ENCODE data around the gene C1QTNF5. TPM values are rescaled to one million over a fixed set of nuclear protein-coding genes. Genes with fewer than 3 reads are reported as not detected.

C1QTNF5 gene
- total and polyA plus RNA-seq, 2 of the 8 experiments (the other 6 are each of a cell fraction or from before 2014, with no cell fraction given), result 2.2 to 2.7 TPM

DNA sequence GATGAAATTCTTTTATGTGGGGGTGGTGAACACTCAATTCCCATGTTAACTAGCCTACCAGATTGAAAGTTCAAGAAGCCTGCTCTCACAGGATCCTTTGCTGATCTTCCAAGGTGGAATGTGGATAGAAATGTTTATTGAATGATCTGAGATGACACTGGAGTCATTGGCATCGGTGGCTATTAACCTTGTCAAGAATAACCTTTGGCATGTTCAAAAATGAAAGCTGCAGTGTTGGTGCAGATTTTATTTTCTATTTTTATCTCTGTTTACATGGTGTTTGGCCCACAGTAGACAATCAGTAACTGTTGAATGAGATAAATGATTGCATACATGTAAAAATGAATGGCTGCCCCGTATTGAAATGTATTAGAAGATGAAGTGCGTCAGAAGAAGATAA is 42.7 kb downstream of the C1QTNF5 start (continued):
- TF ChIP-seq, protein P1, sequence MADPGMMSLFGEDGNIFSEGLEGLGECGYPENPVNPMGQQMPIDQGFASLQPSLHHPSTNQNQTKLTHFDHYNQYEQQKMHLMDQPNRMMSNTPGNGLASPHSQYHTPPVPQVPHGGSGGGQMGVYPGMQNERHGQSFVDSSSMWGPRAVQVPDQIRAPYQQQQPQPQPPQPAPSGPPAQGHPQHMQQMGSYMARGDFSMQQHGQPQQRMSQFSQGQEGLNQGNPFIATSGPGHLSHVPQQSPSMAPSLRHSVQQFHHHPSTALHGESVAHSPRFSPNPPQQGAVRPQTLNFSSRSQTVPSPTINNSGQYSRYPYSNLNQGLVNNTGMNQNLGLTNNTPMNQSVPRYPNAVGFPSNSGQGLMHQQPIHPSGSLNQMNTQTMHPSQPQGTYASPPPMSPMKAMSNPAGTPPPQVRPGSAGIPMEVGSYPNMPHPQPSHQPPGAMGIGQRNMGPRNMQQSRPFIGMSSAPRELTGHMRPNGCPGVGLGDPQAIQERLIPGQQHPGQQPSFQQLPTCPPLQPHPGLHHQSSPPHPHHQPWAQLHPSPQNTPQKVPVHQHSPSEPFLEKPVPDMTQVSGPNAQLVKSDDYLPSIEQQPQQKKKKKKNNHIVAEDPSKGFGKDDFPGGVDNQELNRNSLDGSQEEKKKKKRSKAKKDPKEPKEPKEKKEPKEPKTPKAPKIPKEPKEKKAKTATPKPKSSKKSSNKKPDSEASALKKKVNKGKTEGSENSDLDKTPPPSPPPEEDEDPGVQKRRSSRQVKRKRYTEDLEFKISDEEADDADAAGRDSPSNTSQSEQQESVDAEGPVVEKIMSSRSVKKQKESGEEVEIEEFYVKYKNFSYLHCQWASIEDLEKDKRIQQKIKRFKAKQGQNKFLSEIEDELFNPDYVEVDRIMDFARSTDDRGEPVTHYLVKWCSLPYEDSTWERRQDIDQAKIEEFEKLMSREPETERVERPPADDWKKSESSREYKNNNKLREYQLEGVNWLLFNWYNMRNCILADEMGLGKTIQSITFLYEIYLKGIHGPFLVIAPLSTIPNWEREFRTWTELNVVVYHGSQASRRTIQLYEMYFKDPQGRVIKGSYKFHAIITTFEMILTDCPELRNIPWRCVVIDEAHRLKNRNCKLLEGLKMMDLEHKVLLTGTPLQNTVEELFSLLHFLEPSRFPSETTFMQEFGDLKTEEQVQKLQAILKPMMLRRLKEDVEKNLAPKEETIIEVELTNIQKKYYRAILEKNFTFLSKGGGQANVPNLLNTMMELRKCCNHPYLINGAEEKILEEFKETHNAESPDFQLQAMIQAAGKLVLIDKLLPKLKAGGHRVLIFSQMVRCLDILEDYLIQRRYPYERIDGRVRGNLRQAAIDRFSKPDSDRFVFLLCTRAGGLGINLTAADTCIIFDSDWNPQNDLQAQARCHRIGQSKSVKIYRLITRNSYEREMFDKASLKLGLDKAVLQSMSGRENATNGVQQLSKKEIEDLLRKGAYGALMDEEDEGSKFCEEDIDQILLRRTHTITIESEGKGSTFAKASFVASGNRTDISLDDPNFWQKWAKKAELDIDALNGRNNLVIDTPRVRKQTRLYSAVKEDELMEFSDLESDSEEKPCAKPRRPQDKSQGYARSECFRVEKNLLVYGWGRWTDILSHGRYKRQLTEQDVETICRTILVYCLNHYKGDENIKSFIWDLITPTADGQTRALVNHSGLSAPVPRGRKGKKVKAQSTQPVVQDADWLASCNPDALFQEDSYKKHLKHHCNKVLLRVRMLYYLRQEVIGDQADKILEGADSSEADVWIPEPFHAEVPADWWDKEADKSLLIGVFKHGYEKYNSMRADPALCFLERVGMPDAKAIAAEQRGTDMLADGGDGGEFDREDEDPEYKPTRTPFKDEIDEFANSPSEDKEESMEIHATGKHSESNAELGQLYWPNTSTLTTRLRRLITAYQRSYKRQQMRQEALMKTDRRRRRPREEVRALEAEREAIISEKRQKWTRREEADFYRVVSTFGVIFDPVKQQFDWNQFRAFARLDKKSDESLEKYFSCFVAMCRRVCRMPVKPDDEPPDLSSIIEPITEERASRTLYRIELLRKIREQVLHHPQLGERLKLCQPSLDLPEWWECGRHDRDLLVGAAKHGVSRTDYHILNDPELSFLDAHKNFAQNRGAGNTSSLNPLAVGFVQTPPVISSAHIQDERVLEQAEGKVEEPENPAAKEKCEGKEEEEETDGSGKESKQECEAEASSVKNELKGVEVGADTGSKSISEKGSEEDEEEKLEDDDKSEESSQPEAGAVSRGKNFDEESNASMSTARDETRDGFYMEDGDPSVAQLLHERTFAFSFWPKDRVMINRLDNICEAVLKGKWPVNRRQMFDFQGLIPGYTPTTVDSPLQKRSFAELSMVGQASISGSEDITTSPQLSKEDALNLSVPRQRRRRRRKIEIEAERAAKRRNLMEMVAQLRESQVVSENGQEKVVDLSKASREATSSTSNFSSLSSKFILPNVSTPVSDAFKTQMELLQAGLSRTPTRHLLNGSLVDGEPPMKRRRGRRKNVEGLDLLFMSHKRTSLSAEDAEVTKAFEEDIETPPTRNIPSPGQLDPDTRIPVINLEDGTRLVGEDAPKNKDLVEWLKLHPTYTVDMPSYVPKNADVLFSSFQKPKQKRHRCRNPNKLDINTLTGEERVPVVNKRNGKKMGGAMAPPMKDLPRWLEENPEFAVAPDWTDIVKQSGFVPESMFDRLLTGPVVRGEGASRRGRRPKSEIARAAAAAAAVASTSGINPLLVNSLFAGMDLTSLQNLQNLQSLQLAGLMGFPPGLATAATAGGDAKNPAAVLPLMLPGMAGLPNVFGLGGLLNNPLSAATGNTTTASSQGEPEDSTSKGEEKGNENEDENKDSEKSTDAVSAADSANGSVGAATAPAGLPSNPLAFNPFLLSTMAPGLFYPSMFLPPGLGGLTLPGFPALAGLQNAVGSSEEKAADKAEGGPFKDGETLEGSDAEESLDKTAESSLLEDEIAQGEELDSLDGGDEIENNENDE (IDR thresholded peaks at IDR 0.05; ENCODE audit: insufficient replicate concordance, low read length), result no peak
- TF ChIP-seq, protein P2, sequence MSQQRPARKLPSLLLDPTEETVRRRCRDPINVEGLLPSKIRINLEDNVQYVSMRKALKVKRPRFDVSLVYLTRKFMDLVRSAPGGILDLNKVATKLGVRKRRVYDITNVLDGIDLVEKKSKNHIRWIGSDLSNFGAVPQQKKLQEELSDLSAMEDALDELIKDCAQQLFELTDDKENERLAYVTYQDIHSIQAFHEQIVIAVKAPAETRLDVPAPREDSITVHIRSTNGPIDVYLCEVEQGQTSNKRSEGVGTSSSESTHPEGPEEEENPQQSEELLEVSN (IDR thresholded peaks at IDR 0.05), result no peak
- TF ChIP-seq CBX8 (IDR thresholded peaks at IDR 0.05; ENCODE audit: borderline replicate concordance, low read depth, low read length), result no peak
- no peak for TF ChIP-seq SIX5 (IDR thresholded peaks at IDR 0.05; ENCODE audit: low read depth, low read length)
- TF ChIP-seq RBBP5 (IDR thresholded peaks at IDR 0.05; ENCODE audit: borderline replicate concordance, low read depth, low read length), result no peak
- no peak for TF ChIP-seq CHD1 (IDR thresholded peaks at IDR 0.05; ENCODE audit: low read depth, low read length)
- TF ChIP-seq HDAC6 (IDR thresholded peaks at IDR 0.05; ENCODE audit: low read depth, low read length), result no peak
- TF ChIP-seq MAFK (IDR thresholded peaks at IDR 0.05; ENCODE audit: low read depth, low read length), result no peak
- no peak for TF ChIP-seq HDAC2 (IDR thresholded peaks at IDR 0.05; ENCODE audit: borderline replicate concordance in 1 of 2, low read depth in 2 of 2, low read length in 2 of 2)
- TF ChIP-seq SUZ12 (IDR thresholded peaks at IDR 0.05; ENCODE audit: low read length), result no peak
- no peak for TF ChIP-seq FOSL1 (IDR thresholded peaks at IDR 0.05; ENCODE audit: insufficient read depth, low read depth, low read length)

Measured in H1 (cell line).